H7 (cell line): ENCODE data around the gene OR5H2. TPM values are rescaled to one million over a fixed set of nuclear protein-coding genes. Genes with fewer than 3 reads are reported as not detected.
"Not testable (repeated sequence)": the region's sequence is repeated elsewhere in the genome, so short reads cannot be mapped to it uniquely, and the experiment has no call there.

ENCODE experiments used
- DNase-seq: peaks from one replicate; pipeline ENCODE4 v3.0.0; 2012
- H3K27me3 ChIP-seq: 2 replicates; pipeline ENCODE4 v1.6.0; 2011; ENCODE audit warnings: mild to moderate bottlenecking, low read length; ENCODE audit not compliant: control insufficient read depth, insufficient read depth
- H3K36me3 ChIP-seq: replicated peaks from 2 replicates; pipeline ENCODE4 v1.5.1; 2011; ENCODE audit warnings: low read length; ENCODE audit not compliant: control insufficient read depth, insufficient read depth
- H3K4me3 ChIP-seq: 2 replicates; pipeline ENCODE4 v1.5.1; 2011; ENCODE audit warnings: low read depth, mild to moderate bottlenecking, control low read depth, low read length, moderate library complexity; ENCODE audit not compliant: insufficient read depth
- total RNA-seq: library from RNA; depleted of rRNA; stranded (reverse); fragments of >200 nt; shearing (Covaris generic); gene quantifications from 2 replicates; pipeline ENCODE4 v1.2.3, GENCODE V29; 2014; rRNA removed

OR5H2 gene
- not detected in 2 replicates for total RNA-seq

DNA sequence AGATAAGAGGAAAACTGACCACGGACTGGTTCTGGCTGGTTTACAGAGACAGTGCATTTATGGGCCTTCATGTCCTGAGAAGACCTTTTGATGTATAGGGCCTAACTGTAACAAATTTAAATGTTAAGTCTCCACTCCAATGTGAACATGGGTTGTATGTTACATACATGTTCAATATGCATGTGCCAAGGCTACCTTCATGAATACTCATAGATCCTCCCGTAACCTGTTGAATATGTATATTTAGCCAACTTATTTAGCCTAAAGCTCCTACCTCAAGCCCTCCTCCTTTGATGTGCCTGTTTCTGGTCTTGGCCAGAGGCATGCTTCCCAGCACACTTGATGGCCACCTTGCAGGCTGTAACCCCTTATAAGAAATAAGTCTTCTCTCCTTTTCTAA is at the start of gene OR5H2:
OR5H2 (plus strand) TSS at position 301 of the 400 bp plus-strand sequence. CDS start 398 bp downstream, outside the sequence.
- DNase-seq, result no peak
- Histone ChIP-seq H3K27me3 (no peaks in the 10 kb centered on the region), H3K4me3 (no peak within 1 kb of the TSS), H3K36me3 (no peaks in the 10 kb centered on the region)

DNA sequence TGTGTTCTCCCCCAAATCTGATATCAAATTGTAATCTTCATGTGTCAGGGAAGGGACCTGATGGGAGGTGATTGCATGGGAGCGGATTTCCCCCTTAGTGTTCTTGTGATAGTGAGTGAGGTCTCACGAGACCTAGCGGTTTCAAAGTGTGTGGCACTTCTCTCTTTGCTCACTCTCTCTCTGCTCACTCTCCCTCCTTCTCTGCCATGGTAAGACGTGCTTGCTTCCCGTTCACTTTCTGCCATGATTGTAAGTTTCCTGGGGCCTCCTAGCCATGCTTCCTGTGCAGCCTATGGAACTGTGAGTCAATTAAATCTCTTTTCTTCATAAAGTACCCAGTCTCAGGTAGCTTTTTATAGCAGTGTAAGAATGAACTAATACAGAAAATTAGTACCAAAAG is 48.8 kb upstream of the OR5H2 start:
- Histone ChIP-seq H3K27me3 (no peaks in the 10 kb centered on the region), H3K36me3 (no peaks in the 10 kb centered on the region), H3K4me3 (no peak overlapping the region)
- DNase-seq, result no peak

DNA sequence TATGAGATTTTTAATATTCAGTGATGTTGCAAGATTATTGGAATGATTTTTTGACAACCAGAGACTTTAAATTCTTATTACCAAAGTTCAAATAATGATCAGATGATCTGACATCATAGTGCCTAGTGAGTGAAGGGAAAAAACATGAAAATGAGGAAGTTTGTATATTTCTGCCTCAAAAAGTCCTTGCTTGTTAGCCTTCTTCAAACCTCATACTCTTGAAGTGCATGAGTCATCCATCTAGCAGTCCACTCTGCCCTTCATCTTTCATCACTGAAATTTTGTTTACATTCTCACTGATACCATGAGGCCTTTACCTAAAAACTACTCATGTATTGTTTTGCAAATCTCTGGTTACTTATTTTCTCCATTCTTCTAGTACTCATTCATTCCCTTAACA is 42.2 kb upstream of the OR5H2 start:
- H3K4me3 ChIP-seq, result no peak overlapping the region

DNA sequence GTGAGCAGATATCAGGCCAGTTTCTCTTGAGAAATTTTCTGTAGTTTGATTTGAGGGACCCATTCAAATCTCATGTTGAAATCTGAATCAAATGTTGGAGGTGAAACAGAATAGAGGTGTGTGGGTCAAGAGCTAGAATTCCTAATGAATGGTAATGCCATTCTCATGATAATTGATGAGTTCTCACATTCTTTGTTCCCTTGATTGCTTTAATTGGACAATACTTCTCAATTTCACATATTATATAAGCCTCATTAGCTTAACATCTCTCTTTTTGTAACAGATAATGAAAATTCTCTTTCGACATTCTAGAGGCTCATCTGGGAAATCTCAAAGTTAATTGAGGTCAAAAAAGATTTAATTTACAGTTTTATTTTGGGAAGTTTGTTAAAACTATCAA is 40.1 kb upstream of the OR5H2 start:
- Histone ChIP-seq H3K36me3 (no peaks in the 10 kb centered on the region), H3K4me3 (no peak overlapping the region), H3K27me3 (no peaks in the 10 kb centered on the region)
- DNase-seq, result no peak

More for the DNA sequence above, 42.2 kb upstream of the OR5H2 start:
- no peaks in the 10 kb centered on the region for H3K27me3 ChIP-seq
- H3K36me3 ChIP-seq, result no peaks in the 10 kb centered on the region
- DNase-seq, result no peak

DNA sequence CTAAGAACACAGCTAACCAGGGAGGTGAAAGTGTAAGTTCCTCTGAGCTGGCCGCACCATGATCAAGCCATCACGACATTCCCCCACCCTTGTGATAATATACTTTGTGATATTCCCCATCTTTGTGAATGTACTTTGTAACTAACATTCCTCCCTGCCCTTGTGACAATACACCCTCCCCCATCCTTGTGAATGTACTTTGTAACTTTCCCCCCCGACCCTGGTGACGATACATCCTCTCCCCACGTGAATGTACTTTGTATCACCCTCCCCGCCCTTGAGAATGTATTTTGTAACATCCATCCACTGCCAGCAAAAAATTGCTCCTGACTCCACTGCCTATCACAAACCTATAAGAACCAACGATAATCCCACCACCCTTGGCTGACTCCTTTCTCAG is 38.5 kb upstream of the OR5H2 start:
- Histone ChIP-seq H3K27me3 (no peaks in the 10 kb centered on the region), H3K4me3 (no peak overlapping the region), H3K36me3 (no peaks in the 10 kb centered on the region)
- DNase-seq, result no peak

DNA sequence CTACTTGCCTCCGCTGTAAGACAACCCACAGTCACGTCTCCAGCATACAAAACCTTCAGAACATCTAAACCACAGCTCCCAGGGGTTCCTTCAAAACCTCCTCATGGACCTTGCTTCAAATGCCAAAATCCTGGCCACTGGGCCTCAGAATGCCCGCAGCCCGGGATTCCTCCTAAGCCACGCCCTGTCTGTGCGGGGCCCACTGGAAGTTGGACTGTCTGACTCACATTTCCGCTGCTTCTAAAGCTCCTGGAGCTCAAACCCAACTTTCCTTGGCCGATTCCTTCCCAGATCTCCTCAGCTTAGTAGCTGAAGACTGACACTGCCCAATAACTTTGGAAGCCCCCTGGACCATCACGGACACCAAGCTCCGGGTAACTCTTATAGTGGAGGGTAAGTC is 36.2 kb upstream of the OR5H2 start:
- DNase-seq, result no peak
- no peaks in the 10 kb centered on the region for H3K27me3 ChIP-seq

DNA sequence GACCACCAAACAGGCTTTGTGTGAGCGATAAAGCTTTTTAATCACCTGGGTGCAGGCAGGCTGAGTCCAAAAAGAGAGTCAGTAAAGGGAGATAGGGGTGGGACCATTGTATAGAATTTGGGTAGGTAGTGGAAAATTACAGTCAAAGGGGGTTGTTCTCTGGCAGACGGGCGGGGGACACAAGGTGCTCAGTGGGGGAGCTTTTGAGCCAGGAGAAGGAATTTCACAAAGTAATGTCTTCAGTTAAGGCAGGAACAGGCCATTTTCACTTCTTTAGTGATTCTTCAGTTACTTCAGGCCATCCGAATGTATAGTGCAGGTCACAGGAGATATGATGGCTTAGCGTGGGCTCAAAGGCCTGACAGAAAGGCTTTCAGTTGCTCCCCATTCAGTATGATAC is 26.3 kb upstream of the OR5H2 start:
- DNase-seq, H3K27me3 ChIP-seq, H3K36me3 ChIP-seq, H3K4me3 ChIP-seq: not testable (repeated sequence)

More for the DNA sequence above, 36.2 kb upstream of the OR5H2 start:
- Histone ChIP-seq H3K36me3 (no peaks in the 10 kb centered on the region), H3K4me3 (no peak overlapping the region)

DNA sequence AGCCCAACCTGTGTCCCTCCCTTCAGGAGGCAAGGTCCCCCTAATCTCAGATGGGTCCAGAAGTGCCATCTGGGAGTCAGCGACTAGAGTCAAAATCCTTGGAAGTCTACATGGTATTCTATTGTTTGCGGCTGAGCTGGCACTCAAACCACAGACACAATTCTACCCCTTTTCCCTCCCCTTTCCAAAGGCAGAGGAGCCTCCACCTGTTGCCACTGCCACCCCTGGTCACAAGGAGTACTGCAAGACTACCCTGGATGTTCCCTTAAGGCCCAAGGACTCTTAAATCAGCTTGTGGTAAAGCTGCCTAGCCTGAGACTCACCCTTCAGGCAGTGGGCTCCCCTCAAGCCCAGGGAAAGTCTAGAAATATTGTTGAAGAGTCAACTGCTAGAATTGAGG is 22.6 kb upstream of the OR5H2 start:
- H3K27me3 ChIP-seq, result no peaks in the 10 kb centered on the region
- DNase-seq, result no peak
- no peak overlapping the region for H3K4me3 ChIP-seq
- no peaks in the 10 kb centered on the region for H3K36me3 ChIP-seq

DNA sequence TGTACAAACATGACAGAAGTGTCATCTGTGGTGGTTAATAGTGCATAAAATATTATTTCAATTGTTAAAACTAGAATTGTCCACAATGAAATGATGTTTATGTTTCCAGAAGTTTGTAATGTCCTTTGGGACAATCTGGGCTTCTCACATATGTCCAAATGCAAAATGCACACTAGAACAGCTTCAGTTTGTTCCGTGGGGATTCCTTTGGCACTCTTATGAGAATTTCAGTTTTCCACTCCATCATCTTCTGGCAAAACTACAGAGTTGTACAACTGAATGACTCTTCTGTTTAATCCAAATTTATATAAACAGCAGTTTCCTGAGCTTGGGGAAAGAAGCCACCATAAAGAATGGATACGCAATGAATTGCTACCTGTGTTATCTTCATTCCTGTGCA is 20.3 kb upstream of the OR5H2 start:
- Histone ChIP-seq H3K36me3 (no peaks in the 10 kb centered on the region), H3K27me3 (no peaks in the 10 kb centered on the region), H3K4me3 (no peak overlapping the region)
- DNase-seq, result no peak

DNA sequence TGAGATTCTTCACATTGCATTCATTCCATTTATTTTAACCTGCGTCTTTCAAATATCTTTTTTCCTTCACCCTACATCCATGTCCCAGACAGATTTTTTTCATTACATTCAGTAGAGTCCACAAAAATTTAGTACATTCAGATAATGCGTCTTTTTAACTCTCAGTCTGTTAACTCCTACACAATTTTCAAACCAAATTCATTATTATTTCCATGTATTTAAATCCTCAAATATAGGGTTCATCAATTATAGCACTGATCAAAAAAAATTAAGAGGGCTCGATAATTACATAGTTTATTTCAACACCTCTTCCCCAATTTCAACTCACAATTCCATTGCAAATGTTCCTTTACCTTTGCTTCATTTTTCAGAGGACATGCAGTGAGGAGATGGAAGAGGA is 18.4 kb upstream of the OR5H2 start, which contains the start of gene OR5H6:
OR5H6 (plus strand) TSS at position 301 of the 400 bp plus-strand sequence; CDS start at position 390, 89 bp downstream.
- Histone ChIP-seq H3K4me3 (no peak within 1 kb of the TSS), H3K27me3 (no peaks in the 10 kb centered on the region)

DNA sequence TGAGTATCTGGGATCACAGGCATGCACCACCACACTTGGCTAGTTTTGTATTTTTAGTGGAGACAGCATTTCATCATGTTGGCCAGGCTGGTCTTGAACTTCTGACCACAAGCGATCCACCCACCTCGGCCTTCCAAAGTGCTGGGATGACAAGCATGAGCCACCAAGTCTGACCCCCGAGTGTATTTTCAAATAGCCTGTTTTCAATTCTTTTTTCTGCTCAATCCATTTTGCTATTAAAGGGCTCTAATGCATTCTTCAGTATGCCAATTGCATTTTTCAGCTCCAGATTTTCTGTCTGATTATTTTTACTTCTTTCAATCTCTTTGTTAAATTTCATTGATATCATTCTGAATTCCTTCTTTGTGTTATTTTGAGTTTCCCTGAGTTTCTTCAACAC is 12.5 kb upstream of the OR5H2 start:
- Histone ChIP-seq H3K4me3 (no peak overlapping the region), H3K36me3 (no peaks in the 10 kb centered on the region), H3K27me3 (no peaks in the 10 kb centered on the region)
- no peak for DNase-seq

More for the DNA sequence above, 18.4 kb upstream of the OR5H2 start, which contains the start of gene OR5H6:
- no peaks in the 10 kb centered on the region for H3K36me3 ChIP-seq
- DNase-seq, result no peak

DNA sequence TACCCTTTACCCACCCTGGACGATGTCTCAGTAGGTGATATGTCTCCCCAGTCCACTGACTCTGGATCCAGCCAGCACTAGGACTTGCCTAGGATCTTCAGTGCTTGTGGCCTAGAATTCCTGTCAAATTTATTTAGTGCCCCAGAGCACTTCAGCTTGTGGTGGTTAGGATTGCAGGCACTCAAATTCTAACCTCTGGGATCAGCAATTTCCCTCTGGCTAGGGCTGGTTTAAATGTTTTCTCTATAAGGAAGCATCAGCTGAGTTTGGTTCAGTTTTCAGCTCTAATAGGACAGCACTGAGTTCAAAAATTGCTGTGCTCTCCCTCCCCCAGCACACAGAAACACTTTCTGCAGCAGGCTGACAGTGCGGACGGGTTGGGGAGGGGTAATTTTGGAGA is 10.2 kb upstream of the OR5H2 start:
- H3K36me3 ChIP-seq, result no peaks in the 10 kb centered on the region
- DNase-seq, result no peak
- H3K27me3 ChIP-seq, result no peaks in the 10 kb centered on the region
- no peak overlapping the region for H3K4me3 ChIP-seq

DNA sequence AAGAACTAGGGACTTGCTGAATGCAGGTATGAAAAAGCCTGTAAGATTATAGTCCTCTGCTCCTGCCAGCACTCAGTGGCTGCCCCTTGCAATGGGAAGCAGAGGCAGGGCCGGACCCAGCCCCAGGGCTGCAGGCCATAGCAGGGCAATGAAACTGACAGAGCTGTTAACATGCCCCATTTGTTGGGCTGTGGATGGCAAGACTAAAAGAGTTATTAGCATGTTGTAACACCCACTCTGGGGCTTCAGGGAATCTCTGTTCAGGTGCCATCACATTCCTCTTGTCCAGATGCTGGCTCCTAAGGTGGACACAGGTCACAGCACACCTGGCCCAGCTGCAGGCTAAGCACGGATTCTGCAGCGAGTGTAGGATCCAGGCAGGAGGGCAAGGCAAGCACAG is 7.4 kb upstream of the OR5H2 start:
- H3K4me3 ChIP-seq, result no peak overlapping the region
- no peak for DNase-seq
- no peaks in the 10 kb centered on the region for H3K36me3 ChIP-seq

DNA sequence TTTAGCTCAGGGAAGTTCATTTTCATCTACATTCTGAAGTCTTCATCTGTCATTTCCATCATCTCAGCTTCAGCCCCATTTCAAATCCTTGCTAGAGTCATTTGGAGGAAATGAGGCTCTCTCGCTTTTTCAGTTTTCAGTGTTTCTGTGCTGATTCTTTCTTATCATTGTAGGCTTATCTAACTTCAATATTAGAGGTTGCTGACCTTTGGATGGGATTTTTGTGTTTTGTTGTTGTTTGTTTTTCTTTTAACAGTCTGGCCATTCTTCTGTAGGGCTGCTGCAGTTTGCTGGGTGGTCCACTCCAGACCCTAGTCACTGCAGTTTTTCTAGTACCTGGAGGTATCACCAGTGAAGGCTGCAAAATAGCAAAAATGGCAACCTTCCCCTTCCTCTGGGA is 8.6 kb downstream of the OR5H2 start:
- no peaks in the 10 kb centered on the region for H3K27me3 ChIP-seq
- DNase-seq, result no peak
- no peaks in the 10 kb centered on the region for H3K36me3 ChIP-seq
- no peak overlapping the region for H3K4me3 ChIP-seq

More for the DNA sequence above, 7.4 kb upstream of the OR5H2 start:
- no peaks in the 10 kb centered on the region for H3K27me3 ChIP-seq

DNA sequence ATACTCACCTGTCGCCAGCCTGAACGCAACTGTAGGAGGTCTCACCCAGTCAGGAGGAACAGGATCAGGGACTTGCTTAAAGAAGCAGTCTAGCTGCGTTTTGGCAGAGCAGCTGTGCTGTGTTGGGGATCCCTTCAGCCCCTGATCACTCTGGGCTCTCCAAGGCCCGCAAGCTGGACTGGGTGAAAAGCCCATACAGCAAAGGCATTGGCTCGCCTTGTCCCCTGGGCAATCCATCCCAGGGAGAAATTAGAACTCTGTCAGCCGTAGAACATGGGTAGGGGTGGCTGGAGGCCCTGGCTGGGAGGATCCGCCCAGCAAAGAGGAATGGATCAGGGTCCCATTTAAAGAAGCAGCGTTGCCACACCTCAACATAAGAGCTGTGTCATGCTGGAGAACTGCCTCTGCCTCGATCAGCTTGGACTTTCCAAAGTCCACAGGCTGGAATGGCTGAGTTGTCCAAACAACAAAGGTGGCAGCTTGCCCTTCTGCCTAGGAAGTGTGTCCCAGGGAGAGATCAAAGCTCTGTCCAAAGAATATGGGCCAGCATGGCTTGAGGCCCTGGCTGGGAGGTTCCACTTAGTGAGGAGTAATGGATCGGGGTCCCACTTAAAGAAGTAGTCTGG is 9.1 kb downstream of the OR5H2 start:
- Histone ChIP-seq H3K36me3 (no peaks in the 10 kb centered on the region), H3K27me3 (no peaks in the 10 kb centered on the region), H3K4me3 (no peak overlapping the region)
- DNase-seq, result no peak

DNA sequence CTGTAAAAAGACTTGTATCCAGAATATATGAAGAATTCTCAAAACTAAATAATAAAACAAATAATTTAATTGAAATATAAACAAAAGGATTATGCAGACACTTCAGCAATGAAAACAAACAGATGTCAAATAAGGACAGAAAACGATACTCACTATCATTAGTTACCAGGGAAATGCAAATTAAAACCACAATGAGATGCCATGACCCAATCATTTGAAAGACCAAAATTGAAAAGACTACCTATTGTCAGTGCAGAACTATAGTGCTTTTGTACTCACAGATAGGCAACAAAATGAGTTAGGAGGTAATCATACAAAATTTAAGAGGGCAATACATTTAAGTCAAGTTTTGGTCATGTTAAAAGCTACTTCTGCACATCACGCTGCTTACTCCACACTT is 39.8 kb downstream of the OR5H2 start:
- Histone ChIP-seq H3K36me3 (no peaks in the 10 kb centered on the region), H3K27me3 (no peaks in the 10 kb centered on the region), H3K4me3 (no peak overlapping the region)
- no peak for DNase-seq
